ENCODE results near the gene IFNGR2. TPM values are rescaled to one million over a fixed set of nuclear protein-coding genes. Genes with fewer than 3 reads are reported as not detected.

The IFNGR2 gene
- total RNA-seq, 1 experiment from 2014 or later: 44.1 TPM

DNA sequence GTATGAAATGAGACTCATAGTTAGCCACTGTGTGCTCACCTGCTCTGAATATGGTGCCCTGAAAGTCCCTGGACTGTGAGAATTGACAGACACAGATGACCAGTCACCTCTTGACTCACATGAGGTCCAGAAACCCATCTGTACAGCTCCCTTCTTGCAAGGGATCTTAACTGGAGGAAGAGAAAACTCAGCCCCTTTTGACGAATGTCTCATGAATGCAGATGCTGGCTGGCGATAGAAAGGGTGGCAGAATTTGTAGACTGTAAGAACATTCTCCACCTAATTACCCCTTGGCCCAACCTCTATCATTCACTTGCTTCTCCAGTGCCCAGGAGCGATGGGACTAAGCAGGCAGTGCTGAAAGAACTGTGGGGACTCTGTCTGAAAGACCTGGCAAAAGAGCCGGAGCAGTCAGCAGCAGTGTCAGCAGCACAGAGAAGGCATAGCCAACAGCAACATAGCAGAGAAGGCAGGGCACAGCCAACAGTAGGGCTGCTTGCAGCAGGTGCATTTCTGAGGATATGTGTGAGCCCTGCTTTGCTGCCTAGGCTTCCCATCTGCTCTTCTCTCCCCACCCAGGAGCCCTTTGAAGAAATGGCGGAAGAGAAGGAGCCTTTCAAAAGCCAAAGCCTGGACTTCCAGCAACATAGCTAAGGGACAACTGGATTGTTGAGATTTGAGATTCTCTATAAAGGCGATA, 25.8 kb upstream of the IFNGR2 start:
- no peaks in the 10 kb centered on the region for H3K36me3 Mint-ChIP-seq (ENCODE audit: insufficient read depth in 1 of 3, low read depth in 3 of 3)
- H2AFZ ChIP-seq (ENCODE audit: low read length): no peak overlapping the region
- H4K20me1 ChIP-seq (ENCODE audit: control insufficient read depth, insufficient read depth, insufficient read length): no peaks in the 10 kb centered on the region
- no peak overlapping the region for H3K4me3 Mint-ChIP-seq
- H3K56ac ChIP-seq (ENCODE audit: insufficient read length, low read depth, low read length): no peak overlapping the region
- no peaks in the 10 kb centered on the region for H3K27me3 ChIP-seq (ENCODE audit: insufficient read depth, low read length)
- H3K4me1 Mint-ChIP-seq: peaks cover 3 to 7% of the 10 kb centered on the region in 2 experiments; a peak in 1 of 4 replicates
- WGBS (ENCODE audit: extremely low coverage, insufficient read length, low lambda C conversion rate): no CpG with 5 or more reads among the region's 6 CpGs
- H3K14ac ChIP-seq (ENCODE audit: insufficient read depth, low read length): no peak overlapping the region
- H3K23ac ChIP-seq (ENCODE audit: insufficient read length, low read depth, low read length): no peak overlapping the region
- TF ChIP-seq, protein P1, sequence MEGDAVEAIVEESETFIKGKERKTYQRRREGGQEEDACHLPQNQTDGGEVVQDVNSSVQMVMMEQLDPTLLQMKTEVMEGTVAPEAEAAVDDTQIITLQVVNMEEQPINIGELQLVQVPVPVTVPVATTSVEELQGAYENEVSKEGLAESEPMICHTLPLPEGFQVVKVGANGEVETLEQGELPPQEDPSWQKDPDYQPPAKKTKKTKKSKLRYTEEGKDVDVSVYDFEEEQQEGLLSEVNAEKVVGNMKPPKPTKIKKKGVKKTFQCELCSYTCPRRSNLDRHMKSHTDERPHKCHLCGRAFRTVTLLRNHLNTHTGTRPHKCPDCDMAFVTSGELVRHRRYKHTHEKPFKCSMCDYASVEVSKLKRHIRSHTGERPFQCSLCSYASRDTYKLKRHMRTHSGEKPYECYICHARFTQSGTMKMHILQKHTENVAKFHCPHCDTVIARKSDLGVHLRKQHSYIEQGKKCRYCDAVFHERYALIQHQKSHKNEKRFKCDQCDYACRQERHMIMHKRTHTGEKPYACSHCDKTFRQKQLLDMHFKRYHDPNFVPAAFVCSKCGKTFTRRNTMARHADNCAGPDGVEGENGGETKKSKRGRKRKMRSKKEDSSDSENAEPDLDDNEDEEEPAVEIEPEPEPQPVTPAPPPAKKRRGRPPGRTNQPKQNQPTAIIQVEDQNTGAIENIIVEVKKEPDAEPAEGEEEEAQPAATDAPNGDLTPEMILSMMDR (conservative IDR thresholded peaks at IDR 0.05): no peak
- no peak overlapping the region for H3T11ph ChIP-seq (ENCODE audit: low read length)
- no peak for DNase-seq
- H3K23me2 ChIP-seq (ENCODE audit: insufficient read length, low read depth, low read length, poor library complexity, severe bottlenecking): no peaks in the 10 kb centered on the region
- H3K79me2 ChIP-seq (ENCODE audit: insufficient read depth, low read length): no peaks in the 10 kb centered on the region
- H3K18ac ChIP-seq (ENCODE audit: insufficient read length, low read depth, low read length): no peak overlapping the region
- no peaks in the 10 kb centered on the region; the same call in none of the 2 replicates for H3K27me3 Mint-ChIP-seq (ENCODE audit: low read depth)
- no peak overlapping the region for H4K8ac ChIP-seq (replicated peaks; ENCODE audit: insufficient read length, low read depth, low read length)
- no peak overlapping the region for H2BK20ac ChIP-seq (ENCODE audit: low read depth, low read length, poor library complexity, severe bottlenecking)
- no peak overlapping the region for H3K4ac ChIP-seq (ENCODE audit: low read depth, low read length)
- no peaks in the 10 kb centered on the region; the same call in 1 of the 2 replicates for H3K4me1 ChIP-seq (ENCODE audit: insufficient read depth, low read length)
- H3K27ac ChIP-seq (ENCODE audit: insufficient read length, low read depth, low read length): no peak overlapping the region
- H2BK15ac ChIP-seq (ENCODE audit: low read depth, low read length): no peak overlapping the region
- no peak overlapping the region for H3K27ac Mint-ChIP-seq
- H3K79me1 ChIP-seq (ENCODE audit: insufficient read depth, low read depth, low read length, poor library complexity, severe bottlenecking): no peaks in the 10 kb centered on the region
- no peak overlapping the region for H4K5ac ChIP-seq (ENCODE audit: insufficient read length, low read depth, low read length)
- H3K9me3 ChIP-seq (ENCODE audit: control insufficient read depth, low read depth, low read length): no peaks in the 10 kb centered on the region
- H3K9me3 Mint-ChIP-seq: no peaks in the 10 kb centered on the region
- H3K4me2 ChIP-seq (ENCODE audit: insufficient read depth, insufficient read length, low read length): no peak overlapping the region
- H3K9ac ChIP-seq (ENCODE audit: extremely low read depth, insufficient read length, low read length): no peak overlapping the region
- H2BK120ac ChIP-seq (ENCODE audit: low read depth, low read length, poor library complexity, severe bottlenecking): no peak overlapping the region
- no peak overlapping the region for H4K91ac ChIP-seq (ENCODE audit: insufficient read length, low read depth, low read length)
- H2AK5ac ChIP-seq (ENCODE audit: insufficient read length, low read length): no peak overlapping the region
- no peak overlapping the region for H2BK5ac ChIP-seq (ENCODE audit: insufficient read length, low read length)
- no peak overlapping the region for H2BK12ac ChIP-seq (ENCODE audit: insufficient read length, low read depth, low read length)
